Panc1 (cell line): ENCODE measurements around the gene PRAMEF1. TPM values are rescaled to one million over a fixed set of nuclear protein-coding genes. Genes with fewer than 3 reads are reported as not detected.

Experiments used
- ATAC-seq: fragments of 200-7000 bp; cut with Tn5 transposase; 2 replicates; pipeline ENCODE4 v1.9.1; 2020; ENCODE audit warnings: mild to moderate bottlenecking, moderate library complexity
- BruUV-seq: library from RNA; stranded (reverse); fragments of 400-500 nt; replicated peaks from 2 replicates; lab custom pipeline; 2021; lab: Mats Ljungman, UMichigan
- CTCF ChIA-PET: fragments of 300-600 bp; sonication (Branson Sonifier 250); formaldehyde crosslinking; loops from one replicate; lab custom pipeline; 2022; ENCODE audit warnings: antibody characterized with exemption; lab: Charles Lee
- POLR2A ChIA-PET: fragments of 300-600 bp; sonication (Branson Sonifier 250); formaldehyde crosslinking; loops from one replicate; lab custom pipeline; 2022; ENCODE audit warnings: antibody characterized with exemption; lab: Charles Lee
- DNase-seq: peaks from one replicate; pipeline ENCODE4 v3.0.0-alpha.2; 2010; ENCODE audit warnings: low read depth, low spot score
- H3K27ac ChIP-seq: 2 replicates; pipeline ENCODE4 v1.5.1; 2011; ENCODE audit warnings: mild to moderate bottlenecking, low read length, inconsistent platforms
- H3K27me3 ChIP-seq: fragments of 200-500 bp; sonication (Bioruptor generic); 2 replicates; pipeline ENCODE4 v1.6.0; 2014; ENCODE audit warnings: low read length, inconsistent platforms; ENCODE audit not compliant: control insufficient read depth, insufficient read depth
- H3K36me3 ChIP-seq: fragments of 200-500 bp; sonication (Bioruptor generic); 2 replicates; pipeline ENCODE4 v1.5.1; 2014; ENCODE audit warnings: inconsistent platforms, mild to moderate bottlenecking, low read length, moderate library complexity; ENCODE audit not compliant: control insufficient read depth, insufficient read depth
- H3K4me1 ChIP-seq: 2 replicates; pipeline ENCODE4 v1.5.1; 2011; ENCODE audit warnings: inconsistent platforms, mild to moderate bottlenecking, low read length, moderate library complexity; ENCODE audit not compliant: control insufficient read depth, insufficient read depth
- H3K4me3 ChIP-seq, 2 experiments: 2 replicates each; pipeline ENCODE4 v1.5.1; 2011 to 2012; ENCODE audit warnings: low read depth in 2 of 2, low read length in 2 of 2, mild to moderate bottlenecking in 2 of 2, inconsistent platforms in 1 of 2, moderate library complexity in 1 of 2
- H3K9me3 ChIP-seq: fragments of 200-500 bp; sonication (Bioruptor generic); 2 replicates; pipeline ENCODE4 v1.5.1; 2014; ENCODE audit warnings: low read depth, mild to moderate bottlenecking, inconsistent platforms, low read length, moderate library complexity; ENCODE audit not compliant: control insufficient read depth, insufficient read depth
- POLR2AphosphoS5 ChIP-seq: IDR thresholded peaks from 2 replicates; pipeline ENCODE4 v1.6.1; 2012; ENCODE audit warnings: mild to moderate bottlenecking, low read depth, low read length, moderate library complexity
- SIN3A ChIP-seq: IDR thresholded peaks from 2 replicates; pipeline ENCODE4 v1.6.1; 2012; ENCODE audit warnings: low read depth, mild to moderate bottlenecking, low read length, moderate library complexity, borderline replicate concordance; ENCODE audit not compliant: insufficient read depth
- TCF7L2 ChIP-seq: IDR thresholded peaks from 2 replicates; pipeline ENCODE4 v1.6.1; 2011; ENCODE audit warnings: mild to moderate bottlenecking, low read depth, low read length, inconsistent platforms
- in situ Hi-C: cut with HindIII; loops from 2 replicates; pipeline ENCODE4 v1.10.0; 2016; ENCODE audit warnings: low sequenced_read_pairs, low pct_unique_long_range_greater_than_20kb
- intact Hi-C: fragments of 100-400 bp; cut with micrococcal nuclease; formaldehyde crosslinking; loops from one replicate; pipeline ENCODE4 v1.10.0; 2022; ENCODE audit not compliant: unreplicated experiment
- total RNA-seq: library from RNA; stranded (reverse); gene quantifications from one replicate; pipeline ENCODE4 v1.2.1, GENCODE V29; 2021; ENCODE audit not compliant: unreplicated experiment
- TF ChIP-seq, protein P1 (sequence below): fragments of 450-650 bp; IDR thresholded peaks from 2 replicates; pipeline ENCODE4 v1.5.1; 2017; ENCODE audit warnings: mild to moderate bottlenecking
- TF ChIP-seq, protein P2 (sequence below), 2 experiments: IDR thresholded peaks; 2 replicates each; pipeline ENCODE4 v1.6.1; 2011 to 2012; ENCODE audit warnings: low read depth in 2 of 2, control low read depth in 1 of 2, low read length in 1 of 2, mild to moderate bottlenecking in 1 of 2, moderate library complexity in 1 of 2; ENCODE audit not compliant: insufficient read depth in 1 of 2

PRAMEF1 gene
- total RNA-seq, 1 experiment from 2014 or later: not detected

DNA sequence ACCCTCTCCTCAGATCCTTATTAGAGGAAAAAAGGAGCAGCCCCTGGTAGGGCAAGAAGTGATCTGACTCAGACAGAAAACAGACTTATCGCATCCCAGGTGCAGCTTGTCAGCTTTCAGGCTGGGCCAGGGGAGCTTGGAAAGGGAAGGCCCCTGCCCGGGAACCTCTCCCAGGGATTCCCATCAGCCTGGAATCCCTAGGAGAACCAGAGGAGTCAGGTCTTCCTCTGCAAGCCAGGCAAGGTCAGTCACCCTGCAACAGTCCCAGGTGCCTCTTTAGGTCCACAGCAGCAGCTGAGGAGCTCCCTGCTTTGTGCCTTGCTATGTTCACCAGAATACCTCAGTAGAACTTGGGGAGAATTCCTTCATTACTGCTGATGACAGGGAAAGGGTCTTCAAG lies 20.6 kb upstream of the PRAMEF1 start:
- no TSS peak for BruUV-seq
- TF ChIP-seq SIN3A (no peak), TCF7L2 (no peak), POLR2AphosphoS5 (no peak)
- TF ChIP-seq, protein P1, sequence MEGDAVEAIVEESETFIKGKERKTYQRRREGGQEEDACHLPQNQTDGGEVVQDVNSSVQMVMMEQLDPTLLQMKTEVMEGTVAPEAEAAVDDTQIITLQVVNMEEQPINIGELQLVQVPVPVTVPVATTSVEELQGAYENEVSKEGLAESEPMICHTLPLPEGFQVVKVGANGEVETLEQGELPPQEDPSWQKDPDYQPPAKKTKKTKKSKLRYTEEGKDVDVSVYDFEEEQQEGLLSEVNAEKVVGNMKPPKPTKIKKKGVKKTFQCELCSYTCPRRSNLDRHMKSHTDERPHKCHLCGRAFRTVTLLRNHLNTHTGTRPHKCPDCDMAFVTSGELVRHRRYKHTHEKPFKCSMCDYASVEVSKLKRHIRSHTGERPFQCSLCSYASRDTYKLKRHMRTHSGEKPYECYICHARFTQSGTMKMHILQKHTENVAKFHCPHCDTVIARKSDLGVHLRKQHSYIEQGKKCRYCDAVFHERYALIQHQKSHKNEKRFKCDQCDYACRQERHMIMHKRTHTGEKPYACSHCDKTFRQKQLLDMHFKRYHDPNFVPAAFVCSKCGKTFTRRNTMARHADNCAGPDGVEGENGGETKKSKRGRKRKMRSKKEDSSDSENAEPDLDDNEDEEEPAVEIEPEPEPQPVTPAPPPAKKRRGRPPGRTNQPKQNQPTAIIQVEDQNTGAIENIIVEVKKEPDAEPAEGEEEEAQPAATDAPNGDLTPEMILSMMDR: no peak
- TF ChIP-seq, protein P2, sequence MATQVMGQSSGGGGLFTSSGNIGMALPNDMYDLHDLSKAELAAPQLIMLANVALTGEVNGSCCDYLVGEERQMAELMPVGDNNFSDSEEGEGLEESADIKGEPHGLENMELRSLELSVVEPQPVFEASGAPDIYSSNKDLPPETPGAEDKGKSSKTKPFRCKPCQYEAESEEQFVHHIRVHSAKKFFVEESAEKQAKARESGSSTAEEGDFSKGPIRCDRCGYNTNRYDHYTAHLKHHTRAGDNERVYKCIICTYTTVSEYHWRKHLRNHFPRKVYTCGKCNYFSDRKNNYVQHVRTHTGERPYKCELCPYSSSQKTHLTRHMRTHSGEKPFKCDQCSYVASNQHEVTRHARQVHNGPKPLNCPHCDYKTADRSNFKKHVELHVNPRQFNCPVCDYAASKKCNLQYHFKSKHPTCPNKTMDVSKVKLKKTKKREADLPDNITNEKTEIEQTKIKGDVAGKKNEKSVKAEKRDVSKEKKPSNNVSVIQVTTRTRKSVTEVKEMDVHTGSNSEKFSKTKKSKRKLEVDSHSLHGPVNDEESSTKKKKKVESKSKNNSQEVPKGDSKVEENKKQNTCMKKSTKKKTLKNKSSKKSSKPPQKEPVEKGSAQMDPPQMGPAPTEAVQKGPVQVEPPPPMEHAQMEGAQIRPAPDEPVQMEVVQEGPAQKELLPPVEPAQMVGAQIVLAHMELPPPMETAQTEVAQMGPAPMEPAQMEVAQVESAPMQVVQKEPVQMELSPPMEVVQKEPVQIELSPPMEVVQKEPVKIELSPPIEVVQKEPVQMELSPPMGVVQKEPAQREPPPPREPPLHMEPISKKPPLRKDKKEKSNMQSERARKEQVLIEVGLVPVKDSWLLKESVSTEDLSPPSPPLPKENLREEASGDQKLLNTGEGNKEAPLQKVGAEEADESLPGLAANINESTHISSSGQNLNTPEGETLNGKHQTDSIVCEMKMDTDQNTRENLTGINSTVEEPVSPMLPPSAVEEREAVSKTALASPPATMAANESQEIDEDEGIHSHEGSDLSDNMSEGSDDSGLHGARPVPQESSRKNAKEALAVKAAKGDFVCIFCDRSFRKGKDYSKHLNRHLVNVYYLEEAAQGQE (IDR thresholded peaks at IDR 0.05; ENCODE audit: insufficient read depth in 1 of 2, low read depth in 2 of 2, low read length in 1 of 2): no peak

DNA sequence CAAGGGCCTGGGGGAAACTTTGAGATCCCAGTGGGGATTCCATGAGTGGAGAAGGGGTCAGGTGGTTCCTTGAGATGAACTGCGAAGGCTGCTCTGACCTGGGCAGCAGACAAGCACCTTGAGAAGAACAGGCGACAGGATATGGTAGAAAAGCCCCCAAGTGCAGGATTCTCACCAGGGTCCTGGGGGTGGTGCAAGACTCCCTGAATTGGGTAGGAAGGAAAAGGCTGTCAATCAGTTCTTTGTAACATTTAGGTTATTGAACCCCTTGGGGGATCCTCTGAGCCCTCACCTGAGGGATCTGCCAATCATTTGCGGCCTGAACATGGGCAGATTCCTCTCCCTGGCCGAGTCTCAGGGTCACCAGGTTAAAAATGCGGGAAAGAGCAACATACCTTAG lies 20.0 kb upstream of the PRAMEF1 start:
- no TSS peak for BruUV-seq
- ATAC-seq: no peak
- ChIA-PET CTCF (no interaction called here), POLR2A (no interaction called here)
- DNase-seq: no peak
- TF ChIP-seq, protein P1: no peak
- TF ChIP-seq POLR2AphosphoS5 (no peak), SIN3A (no peak), TCF7L2 (no peak)
- TF ChIP-seq, protein P2 (IDR thresholded peaks at IDR 0.05; ENCODE audit: insufficient read depth in 1 of 2, low read depth in 2 of 2, low read length in 1 of 2): no peak
- H3K27ac ChIP-seq: no peak overlapping the region
- in situ Hi-C loops: no loop called here
- H3K36me3 ChIP-seq: no peaks in the 10 kb centered on the region
- H3K4me1 ChIP-seq: no peaks in the 10 kb centered on the region
- no peak overlapping the region for H3K4me3 ChIP-seq
- H3K9me3 ChIP-seq: no peaks in the 10 kb centered on the region
- H3K27me3 ChIP-seq: peaks cover 2% of the 10 kb centered on the region; the same call in 1 of the 2 replicates
- intact Hi-C loops: no loop called here

More for the DNA sequence above, 20.6 kb upstream of the PRAMEF1 start:
- in situ Hi-C loops: no loop called here
- POLR2A ChIA-PET: no interaction called here
- Histone ChIP-seq H3K4me3 (no peak overlapping the region), H3K4me1 (no peaks in the 10 kb centered on the region), H3K36me3 (no peaks in the 10 kb centered on the region), H3K27me3 (no peaks in the 10 kb centered on the region), H3K27ac (no peak overlapping the region), H3K9me3 (no peaks in the 10 kb centered on the region)
- CTCF ChIA-PET: interaction anchor here (0.6 kb wide), 1 partner anchor 706 kb away, joined by 3 read pairs; no protein-coding TSS in a partner anchor
- no peak for ATAC-seq
- no peak for DNase-seq
- intact Hi-C loops: no loop called here
